HG02571 (cell line): Measurements from ENCODE around the gene NEURL4.

Experiments
- ATAC-seq: cut with Tn5 transposase; IDR thresholded peaks from one replicate; pipeline ENCODE4 v1.9.1; 2021; ENCODE audit warnings: mild to moderate bottlenecking, moderate library complexity; ENCODE audit not compliant: unreplicated experiment

The NEURL4 gene

DNA sequence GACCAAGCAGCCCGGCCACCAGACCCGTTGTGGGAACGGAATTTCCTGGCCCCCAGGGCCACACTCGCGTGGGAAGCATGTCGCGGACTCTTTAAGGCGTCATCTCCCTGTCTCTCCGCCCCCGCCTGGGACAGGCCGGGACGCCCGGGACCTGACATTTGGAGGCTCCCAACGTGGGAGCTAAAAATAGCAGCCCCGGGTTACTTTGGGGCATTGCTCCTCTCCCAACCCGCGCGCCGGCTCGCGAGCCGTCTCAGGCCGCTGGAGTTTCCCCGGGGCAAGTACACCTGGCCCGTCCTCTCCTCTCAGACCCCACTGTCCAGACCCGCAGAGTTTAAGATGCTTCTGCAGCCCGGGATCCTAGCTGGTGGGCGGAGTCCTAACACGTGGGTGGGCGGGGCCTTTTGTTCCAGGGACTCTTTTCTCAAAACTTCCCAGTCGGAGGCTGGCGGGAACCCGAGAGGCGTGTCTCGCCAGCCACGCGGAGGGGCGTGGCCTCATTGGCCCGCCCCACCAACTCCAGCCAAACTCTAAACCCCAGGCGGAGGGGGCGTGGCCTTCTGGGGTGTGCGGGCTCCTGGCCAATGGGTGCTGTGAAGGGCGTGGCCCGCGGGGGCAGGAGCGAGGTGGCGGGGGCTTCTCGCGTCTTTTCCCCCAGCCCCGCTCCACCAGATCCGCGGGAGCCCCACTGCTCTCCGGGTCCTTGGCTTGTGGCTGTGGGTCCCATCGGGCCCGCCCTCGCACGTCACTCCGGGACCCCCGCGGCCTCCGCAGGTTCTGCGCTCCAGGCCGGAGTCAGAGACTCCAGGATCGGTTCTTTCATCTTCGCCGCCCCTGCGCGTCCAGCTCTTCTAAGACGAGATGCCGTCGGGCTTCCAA is 47.8 kb downstream of the NEURL4 start, which contains the start of gene SLC2A4:
Gene SLC2A4, plus strand, starts transcription at position 645 of the 879 bp plus-strand sequence. Its CDS starts 217 bp downstream, at position 862.
- peak; percentile 58 for ATAC-seq

DNA sequence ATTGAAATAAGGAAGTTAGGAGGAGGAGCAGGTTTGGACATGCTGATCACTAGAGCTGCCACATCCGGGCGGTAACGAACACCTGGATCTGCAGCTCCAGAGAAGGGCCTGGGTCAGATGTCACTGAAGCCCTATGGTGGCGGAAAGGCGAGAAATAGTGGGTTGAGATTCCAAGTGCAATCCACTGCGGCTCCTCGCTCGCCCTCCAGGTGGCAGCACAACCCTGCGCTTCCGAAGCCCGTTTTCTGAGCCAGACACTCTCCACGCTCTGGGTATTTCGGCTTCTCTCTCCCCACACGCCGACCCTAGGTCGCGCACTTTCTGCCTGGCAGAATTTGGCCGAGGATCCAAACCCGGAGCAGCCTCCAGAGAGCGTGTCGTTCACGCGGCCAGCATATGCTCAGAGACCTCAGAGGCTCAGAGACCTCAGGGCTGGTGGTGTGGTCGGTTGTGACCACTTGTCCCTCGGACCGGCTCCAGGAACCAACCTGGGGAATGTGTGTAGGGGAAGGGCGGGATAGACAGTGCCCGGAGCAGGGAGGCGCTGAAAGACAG is 48.5 kb downstream of the NEURL4 start:
- ATAC-seq: no peak

DNA sequence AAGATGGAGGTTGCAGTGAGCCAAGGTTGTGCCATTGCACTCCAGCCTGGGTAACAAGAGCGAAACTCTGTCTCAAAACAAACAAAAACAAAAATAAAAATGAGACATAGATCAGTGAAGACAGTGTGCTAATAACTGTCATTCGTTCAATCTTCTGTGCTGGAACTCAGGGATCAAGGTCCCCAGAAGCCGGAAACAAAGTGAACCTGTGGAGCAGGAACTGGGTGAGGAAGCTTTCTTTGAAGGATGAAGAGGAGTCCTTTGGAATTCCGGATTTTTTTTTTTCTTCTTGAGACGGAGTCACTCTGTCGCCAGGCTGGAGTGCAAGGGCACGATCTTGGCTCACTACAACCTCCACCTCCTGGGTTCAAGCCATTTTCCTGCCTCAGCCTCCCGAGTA is 49.7 kb downstream of the NEURL4 start:
- ATAC-seq: no peak

DNA sequence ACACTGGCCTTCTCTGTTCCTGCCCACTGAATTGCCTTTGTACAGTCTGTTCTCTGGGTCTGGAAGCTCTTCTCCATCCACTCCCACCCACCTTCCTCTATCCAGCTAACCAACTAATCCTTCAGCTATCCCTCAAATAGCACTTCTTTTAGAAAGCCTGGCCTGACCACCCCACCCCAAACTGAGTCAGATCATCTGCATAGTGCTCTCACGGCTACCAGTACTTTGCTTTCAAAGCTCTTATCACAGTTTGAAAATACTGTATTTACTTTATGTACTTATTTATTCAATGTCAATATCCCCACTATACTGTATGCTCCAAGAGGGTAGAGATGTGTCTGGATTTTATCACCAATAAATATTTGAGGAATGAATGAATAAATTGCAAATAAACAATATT is 62.4 kb downstream of the NEURL4 start:
- no peak for ATAC-seq
